Measurements from ENCODE around the gene C2CD4A. TPM values are rescaled to one million over a fixed set of nuclear protein-coding genes. Genes with fewer than 3 reads are reported as not detected.

The C2CD4A gene
- total RNA-seq, 1 experiment from 2014 or later: not detected

DNA sequence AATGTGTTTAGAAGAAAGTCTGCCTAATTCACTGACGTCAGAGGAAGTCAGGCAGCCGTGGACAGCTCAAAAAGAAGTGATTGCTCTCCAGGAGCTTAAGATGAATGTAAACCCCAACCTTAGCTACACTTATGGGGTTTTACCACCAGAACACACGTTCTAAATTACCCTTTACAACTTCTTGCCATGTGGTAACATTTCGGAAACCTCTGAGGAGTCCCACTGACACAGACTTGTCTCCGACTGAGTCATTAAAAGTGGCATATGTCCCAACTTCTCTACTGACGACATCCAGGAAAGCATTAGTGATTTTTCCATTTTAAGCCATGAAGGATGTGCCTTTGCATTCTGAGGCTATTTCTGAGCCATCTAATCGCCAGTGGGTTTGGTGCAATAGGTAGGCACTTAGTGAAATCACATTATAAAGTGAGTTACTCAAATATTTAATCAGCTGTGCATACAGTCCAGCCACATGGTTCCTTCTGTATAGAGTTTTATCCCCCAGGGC lies 32.4 kb downstream of the C2CD4A start:
- no peak for DNase-seq (ENCODE audit: low read depth)

DNA sequence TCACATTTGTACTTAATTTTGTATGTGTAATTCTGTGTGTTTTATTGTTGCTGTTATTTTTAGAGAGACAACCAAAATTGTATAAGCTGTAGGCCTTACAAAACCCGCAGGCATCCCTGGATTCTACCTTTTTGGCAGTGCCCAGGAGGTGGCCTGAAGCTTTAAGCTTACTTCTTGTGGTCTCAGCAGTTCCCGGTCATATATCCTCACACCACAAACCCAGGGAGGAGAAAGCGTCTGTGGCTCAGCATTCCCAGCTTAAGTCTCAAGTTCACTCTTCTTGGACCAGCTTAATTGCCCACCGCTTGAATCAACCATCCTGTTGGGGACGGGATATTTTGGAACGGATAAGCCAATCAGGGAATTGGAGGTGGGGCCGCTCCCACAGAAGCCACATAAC lies 36.7 kb downstream of the C2CD4A start:
- no peak for DNase-seq (ENCODE audit: low read depth)

DNA sequence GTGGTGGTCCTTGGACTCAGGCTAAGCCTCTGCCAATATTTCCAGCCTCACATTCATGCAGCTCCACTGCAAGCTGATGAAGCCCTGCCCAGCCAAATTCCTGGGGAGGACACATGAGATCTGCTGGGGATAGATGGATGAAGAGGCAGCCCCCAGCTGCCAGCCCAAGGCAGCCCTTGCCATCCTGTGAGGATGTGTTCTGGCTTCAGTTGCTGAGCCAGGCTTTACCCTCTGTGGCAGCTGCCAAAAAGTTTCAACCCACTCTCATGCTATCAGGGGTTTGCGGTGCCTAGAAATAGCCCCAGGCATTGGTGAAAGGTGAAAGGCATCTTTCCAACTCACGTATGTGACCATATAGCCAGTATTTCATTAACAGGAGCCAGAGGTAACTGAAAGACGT lies 37.6 kb downstream of the C2CD4A start:
- no peak for DNase-seq (ENCODE audit: low read depth)

DNA sequence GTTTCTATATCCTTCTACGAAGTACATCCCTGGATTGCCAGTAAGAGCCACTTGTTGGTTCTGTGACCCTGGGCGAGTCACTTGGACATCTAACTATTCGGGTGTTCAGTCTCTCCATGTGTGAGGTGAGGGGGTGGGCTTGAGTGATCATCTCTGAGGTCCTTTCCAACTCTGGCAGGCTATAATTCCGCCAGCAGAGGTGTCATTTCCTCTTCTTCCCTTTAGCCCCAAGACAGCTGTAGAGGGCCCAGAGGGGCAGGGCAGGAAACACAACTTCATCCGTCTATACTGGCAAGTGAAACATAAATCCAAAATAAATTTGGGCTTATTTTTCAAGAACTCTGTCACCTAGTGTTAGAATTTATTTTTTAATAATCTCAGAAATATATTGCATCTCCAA lies 38.1 kb downstream of the C2CD4A start:
- DNase-seq (ENCODE audit: low read depth): no peak

DNA sequence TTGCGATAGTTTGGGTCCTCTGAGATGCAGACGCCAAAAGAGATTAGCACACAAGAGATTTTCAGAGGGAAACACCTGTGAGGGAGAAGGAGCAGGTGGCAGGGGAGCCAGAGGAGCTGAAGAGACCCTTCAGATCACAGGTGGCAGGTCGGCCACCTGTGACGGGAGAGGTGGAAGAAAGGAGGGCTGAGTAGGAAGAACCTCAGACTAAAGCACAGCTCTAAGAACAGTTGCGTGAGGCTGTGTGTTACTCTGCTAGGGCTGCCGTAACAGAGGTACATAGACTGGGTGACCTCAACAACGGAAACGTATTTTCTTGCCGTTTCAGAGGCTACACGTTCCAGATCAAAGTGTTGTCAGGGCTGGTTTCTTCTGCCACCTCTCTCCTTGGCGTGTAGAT lies 38.5 kb downstream of the C2CD4A start:
- no peak for DNase-seq (ENCODE audit: low read depth)

DNA sequence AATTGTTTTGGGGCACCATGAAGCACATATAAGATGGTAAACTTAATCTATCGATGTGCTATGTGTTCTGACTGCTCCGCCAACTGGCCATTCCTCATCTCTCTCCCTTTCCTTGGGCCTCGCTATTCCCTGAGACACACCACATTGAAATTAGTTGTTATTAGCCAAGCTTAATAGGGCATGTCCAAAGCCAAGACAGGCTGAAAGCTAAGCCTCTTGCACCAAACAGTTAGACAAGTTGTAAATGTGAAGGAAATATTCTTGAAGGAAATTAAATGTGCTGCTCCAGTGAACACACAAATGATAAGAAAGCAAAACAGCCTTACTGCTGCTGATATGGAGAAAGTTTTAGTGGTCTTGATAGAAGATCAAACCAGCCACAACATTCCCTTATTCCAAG lies 39.3 kb downstream of the C2CD4A start:
- DNase-seq (ENCODE audit: low read depth): no peak

DNA sequence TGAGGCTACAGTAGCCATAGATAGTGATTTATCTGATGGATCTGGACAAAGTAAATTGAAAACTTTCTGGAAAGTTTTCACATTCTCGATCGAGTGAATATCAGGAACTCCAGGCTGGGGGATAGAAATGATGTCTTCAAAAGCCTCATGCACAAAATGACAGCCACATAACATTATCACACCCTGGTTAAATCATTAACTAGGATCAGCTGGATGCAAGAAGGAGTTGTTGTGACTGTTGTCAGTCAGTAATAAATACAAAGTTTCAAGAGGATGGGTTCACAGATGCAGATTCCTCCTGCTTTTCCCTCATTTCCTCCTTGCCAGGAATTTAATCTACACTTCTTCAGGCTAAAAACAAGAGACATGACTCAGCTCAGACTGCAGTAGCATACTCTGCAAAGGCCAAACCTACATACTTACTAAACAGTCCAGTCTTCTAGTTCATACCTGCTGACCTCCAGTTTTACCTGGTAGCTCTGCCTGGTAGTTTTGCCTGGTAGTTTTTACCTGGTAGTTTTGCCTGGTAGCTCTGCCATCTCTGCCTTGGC lies 40.9 kb downstream of the C2CD4A start:
- no peak for DNase-seq (ENCODE audit: low read depth)

DNA sequence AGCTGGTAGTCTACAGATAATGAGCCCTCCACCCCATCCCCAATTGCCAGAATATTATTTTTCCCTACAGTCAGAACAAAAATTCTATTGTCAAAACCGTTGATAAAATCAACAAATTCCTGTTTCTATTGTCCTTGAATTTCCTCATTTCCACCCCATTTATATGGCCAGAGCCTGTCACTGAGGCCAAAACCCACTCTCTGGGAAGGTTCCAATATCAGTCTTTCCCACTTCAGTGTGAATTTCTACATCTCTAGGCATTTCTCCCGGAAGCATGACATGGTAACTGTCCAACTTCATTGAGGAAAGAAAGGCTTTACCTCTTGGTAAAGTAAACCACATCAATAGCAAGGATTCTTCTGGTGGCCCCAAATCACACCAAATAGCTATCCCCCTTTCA lies 41.6 kb downstream of the C2CD4A start:
- DNase-seq (ENCODE audit: low read depth): no peak

DNA sequence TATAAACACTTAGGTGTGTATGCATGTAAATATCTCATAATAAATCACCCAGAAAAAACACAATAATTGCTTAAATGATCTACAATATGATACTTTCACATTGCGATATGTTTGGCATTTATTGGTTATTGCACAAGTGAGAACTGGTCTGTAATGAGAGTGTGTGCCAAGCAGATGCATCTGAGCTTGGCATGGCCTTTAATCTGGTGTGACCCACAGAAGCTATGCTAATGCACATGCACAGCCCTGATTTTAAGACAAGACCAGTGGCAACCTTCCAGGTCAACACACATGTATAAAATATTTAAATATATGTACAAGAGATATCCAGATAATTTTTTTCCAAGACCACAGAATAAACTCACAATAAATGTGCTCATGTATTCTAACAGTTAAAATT lies 42.7 kb downstream of the C2CD4A start:
- DNase-seq (ENCODE audit: low read depth): no peak

DNA sequence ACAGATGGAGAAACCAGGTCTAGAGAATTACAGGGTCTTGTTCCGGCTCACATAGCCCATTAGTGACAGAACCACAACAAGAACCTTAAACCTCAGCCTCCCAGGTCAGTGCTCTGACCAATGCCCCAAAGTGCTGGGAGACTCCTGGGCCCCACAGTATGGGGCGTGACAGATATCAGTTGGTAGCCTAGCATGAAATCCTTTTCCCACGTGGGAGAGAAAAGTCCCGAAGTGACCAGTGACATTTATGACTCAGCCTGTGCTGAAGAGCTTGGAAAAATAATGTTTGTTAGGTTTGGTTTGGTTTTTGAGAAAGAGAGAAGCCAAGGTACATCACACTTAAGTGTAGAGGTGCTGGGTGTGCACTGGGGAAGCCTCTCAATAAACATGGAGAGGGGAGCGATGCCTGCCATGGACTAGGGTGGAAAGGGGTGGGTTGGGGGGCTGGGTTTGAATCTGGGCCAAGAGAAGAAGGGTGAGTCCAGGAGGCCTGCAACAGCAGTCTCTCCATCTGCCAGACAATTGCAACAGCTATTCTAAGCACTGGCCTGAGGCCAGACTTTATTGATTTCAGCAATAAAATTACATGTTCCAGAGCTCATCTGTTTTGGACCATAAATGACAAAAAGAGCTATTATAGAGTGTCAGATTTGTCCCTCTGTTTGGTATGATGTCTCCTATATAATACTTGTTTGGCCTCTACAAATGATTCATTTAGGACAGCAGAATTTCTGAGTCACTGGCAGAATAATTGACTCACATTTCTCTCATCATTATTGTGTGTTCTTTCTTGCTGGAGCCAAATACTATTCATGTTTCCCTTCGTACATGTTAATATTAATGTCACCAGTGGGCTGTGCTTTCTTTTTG lies 43.4 kb downstream of the C2CD4A start:
- DNase-seq (ENCODE audit: low read depth): no peak

DNA sequence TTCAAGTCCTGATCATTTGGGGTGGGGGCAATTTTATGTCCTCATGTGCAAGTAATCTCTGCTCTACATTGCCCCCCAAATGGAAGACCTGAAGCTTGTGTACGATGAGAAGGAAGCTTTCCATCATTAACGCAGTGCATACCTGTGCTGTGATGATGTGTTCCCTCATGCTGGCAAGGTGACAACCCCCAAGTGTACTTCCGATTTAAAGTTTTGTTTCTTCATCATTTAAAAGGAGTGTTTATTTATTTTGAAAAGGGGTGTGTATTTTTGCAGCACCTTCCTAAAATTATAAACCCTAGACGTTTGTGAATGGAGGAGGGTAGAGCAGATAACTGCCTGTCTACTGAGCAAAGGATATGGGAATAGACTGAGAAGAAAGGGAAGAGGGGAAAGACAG lies 45.3 kb downstream of the C2CD4A start:
- no peak for DNase-seq (ENCODE audit: low read depth)

DNA sequence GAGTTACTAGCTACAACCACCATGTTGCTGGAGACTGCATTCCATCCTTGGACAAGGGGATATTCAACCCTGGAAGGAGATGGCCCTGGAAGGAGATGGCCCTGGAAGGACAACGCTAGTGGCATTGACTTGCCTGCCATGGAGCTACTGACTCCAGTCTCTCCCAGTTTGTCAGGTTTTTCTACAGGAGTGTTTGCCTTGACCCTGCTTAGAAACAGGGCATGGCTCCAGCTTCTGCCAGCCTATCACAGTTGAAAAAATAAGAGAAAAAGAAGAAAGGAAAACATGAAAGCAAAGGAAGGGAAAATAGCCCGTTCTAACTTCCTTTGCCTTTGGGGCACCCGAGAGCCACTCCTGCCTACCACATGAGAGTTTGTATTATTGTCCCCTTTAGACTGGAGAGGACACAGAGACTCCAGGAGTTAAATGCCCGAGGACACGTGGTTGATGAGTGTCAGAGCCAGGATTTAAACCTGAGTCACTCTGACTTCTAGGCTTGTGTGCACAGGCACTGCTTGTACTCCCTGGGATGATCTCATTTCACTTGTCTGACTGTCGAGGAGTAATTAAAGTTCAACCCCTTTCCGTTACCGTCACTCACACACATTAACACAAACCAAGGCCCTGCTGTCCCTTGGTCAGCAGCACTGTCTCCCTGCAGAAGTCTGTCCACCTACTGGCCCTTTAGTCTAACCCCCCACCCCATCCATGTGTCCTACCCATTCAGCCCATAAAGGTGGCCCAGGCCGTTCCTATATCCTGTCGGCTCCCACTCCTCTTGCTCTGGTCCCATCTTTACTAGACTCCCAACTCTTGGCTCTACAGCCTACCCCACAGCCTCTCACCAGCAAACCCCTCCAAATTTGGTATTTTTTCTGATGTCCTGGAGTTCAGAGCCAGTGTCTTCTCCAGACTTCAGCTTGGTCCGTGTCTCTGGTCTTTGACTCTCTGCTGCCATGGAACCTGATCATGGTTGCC lies 46.1 kb downstream of the C2CD4A start:
- peak; percentile 90 for DNase-seq (ENCODE audit: low read depth)

DNA sequence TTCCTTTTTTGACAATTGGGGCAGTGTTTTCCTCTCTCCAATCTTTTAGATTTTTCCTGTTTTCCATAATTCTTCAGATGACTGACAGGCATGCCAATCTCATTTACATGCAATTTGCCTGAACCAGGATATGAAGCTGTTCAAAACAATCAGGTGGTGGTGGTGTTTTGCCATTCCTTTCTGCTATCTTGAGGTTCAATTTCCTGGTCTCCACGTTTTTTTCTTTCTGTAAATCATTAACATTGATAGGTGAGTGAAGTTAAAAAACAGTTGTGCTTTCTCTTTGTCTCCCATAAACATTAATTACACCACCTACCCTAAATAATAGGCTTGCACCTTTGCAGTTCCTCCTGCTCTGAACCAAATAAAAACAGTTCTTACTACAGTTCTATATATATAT lies 49.1 kb downstream of the C2CD4A start:
- DNase-seq (ENCODE audit: low read depth): no peak

DNA sequence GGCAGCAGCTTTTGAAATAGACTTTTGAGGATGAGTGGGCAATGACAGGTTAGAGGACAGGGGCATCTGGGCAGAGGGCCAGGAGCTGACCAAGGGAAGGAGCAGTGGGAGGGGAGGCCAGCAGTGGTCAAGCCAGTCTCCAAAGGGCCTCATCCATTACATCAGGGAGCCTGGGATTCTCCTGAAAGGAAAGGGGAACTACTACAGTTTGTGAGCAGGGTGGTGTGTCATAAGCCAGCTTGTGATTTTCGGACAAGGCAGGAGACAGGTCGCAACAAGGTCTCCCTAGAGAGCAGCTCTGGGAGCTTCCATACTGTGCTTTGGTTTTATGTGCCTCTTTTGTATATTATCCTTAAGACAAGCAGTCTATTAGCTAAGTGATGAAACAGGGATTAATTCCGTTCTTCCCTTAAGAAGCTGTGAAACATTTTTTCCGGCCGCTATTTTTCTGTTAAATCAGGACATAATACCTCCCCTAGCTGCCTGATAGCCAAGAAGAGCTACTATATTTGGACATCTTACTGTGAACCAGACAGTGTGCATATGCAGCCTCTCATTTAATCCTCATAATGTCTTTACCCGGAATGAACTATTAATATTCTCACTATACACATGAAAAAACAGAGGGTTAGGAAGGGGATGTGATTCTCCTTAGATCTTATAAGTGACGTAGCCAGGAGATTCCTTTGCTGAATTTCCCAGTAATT lies 51.9 kb downstream of the C2CD4A start:
- no peak for DNase-seq (ENCODE audit: low read depth)

DNA sequence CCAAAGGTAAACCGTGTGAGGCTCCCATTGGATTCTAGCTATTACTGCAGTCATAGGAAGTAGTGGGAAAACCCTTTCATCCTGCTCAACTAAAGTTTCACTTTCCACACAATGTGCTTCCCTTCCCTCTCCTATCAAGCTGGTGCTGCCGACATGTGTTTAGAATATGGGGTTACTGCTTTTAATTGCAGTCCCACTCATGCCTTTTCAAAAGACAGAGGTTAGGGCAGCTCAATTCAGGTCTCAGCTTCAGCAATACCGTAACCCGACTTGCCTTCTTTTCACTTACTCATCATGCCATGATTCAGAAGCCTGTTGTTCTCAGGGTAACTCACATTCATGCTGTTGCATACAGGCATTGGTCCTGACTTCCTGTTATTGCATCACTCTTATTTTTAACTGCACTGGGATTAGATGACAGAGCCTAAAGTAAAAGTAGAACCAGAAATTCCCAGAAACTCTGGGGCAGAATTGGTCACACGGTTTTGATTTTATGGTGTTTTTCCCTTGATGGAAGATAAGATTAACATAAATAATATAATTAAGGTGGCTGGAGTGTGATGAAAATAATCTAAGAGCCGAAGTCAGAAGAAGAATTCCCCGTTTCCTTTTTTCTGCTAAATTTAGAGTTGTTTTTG lies 52.6 kb downstream of the C2CD4A start:
- peak; percentile 89 for DNase-seq (ENCODE audit: low read depth)

DNA sequence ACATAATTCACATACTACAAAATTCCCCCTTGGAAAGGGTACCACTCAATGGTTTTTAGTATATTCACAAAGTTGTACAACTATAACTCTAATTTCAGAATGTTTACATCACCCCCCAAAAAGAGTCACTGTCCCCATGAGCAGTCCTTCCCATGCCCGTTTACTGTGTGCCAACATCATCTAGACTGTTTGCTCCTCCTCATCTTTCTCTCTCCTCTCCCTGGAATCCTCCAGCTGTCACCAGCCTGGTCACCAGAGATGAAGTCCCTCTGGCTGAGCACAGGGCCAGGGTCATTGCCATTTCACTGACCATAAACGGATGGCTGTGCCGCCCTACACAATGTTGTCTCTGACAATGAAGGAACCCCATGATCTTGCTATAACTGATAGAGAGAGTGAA lies 53.1 kb downstream of the C2CD4A start:
- DNase-seq (ENCODE audit: low read depth): no peak

Other genes starting within 250 kb of the C2CD4A start
- 11.6 and 11.7 TPM in 2 replicates for gene VPS13C, start 6.5 kb upstream of the C2CD4A start, total RNA-seq (2014; rRNA removed; shearing (Covaris generic))
- gene C2CD4B, start 98.3 kb downstream of the C2CD4A start, total RNA-seq (2014; rRNA removed; shearing (Covaris generic)): not detected in 2 replicates

All from Daoy (cell line).